GM18870 (cell line): ENCODE data around the gene HPCAL1.

Experiments used
- ATAC-seq: cut with Tn5 transposase; IDR thresholded peaks from one replicate; pipeline ENCODE4 v1.9.1; 2021; ENCODE audit warnings: moderate library complexity; ENCODE audit not compliant: unreplicated experiment

HPCAL1 gene

DNA sequence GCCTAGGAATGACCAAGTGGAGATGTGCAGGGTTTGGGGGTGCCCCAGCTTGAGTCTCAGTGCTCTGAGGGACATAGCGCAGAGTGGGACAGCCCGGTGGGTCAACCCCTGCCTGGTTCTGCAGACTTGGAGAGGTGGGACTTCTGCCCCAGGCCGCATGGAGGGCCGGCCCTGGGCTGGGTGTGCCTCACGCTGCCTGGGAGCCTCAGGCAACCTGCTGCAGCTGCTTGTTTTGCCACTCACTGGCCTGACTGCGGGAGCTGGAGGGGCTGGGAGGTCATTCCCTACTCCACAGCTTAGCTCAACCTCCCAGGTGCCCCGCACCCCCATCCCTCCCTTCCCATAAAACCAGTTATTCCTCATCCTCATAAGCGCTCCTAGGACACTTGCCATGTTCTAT, 112.3 kb downstream of the HPCAL1 start:
- no peak for ATAC-seq

GRCh38 chr2:10415640-10416039, 112.9 kb downstream of the HPCAL1 start:
- ATAC-seq, result no peak

- ATAC-seq, result no peak
Measured at GRCh38 chr2:10417551-10418335, 115.0 kb downstream of the HPCAL1 start.

DNA sequence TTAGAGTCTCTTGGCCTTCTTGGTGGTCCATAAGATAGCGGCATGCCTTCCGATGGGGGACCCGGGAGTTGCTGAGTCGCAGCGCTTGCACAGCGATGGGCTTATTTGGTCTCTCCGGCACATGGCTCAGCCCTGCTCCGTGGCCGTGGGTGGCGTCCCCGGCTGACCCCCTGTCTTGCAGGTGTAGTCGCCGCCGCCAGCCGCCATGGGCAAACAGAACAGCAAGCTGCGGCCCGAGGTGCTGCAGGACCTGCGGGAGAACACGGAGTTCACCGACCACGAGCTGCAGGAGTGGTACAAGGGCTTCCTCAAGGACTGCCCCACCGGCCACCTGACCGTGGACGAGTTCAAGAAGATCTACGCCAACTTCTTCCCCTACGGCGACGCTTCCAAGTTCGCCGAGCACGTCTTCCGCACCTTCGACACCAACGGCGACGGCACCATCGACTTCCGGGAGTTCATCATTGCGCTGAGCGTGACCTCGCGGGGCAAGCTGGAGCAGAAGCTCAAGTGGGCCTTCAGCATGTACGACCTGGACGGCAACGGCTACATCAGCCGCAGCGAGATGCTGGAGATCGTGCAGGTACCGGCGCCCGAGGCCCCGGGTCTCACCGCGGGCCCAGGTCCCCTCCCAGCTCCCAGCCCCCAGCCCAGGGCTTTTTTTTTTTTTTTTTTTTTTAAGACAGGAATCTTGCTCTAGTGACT, 117.0 kb downstream of the HPCAL1 start:
- no peak for ATAC-seq

GRCh38 chr2:10422251-10422650, 119.5 kb downstream of the HPCAL1 start:
- ATAC-seq, result no peak

DNA sequence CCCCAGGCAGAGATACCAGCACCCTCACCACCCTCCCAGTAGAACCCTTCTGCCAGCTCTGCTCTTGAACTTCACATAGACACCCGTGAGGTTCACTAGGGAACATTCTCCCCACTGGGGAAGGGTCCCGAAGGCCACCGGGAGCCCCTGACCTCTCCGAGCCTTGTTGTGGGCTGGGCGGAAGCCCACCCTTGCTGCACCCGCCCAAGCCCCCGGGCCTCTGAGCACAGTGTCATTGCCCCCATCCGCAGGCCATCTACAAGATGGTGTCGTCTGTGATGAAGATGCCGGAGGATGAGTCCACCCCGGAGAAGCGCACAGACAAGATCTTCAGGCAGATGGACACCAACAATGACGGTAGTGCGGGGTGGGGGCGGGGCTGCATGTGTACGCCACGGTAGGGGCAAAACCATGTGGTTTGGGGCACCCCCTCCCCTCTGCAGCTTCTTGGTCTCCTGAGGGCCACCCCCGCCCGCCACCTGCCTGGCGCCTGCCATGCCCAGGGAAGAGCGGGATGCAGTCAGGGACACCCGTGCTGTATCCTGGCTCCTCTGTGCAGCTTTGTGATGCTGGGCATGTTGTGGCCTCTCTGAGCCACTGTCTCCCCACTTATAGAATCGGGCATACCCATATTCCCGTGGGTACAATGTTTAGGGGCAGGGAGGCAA, 120.2 kb downstream of the HPCAL1 start:
- no peak for ATAC-seq

DNA sequence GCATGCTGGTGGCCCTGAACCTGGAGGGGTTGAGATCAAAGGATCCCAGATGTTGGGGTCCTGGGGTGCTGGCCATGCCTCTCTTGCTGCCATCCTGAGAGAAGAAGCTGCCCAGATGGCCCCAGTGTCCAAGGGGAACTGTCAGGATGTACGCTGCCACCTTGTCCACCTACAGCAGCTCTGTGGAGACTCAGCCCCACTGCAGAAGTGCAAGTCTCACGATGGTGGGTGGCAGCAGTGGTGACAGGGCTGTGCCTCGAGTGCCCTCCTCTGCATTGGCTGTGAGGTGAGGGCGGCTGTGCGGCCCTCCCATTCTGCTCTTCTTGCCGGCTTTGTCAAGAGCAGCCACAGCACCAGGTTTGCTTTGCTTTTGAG, 120.7 kb downstream of the HPCAL1 start:
- ATAC-seq, result no peak

DNA sequence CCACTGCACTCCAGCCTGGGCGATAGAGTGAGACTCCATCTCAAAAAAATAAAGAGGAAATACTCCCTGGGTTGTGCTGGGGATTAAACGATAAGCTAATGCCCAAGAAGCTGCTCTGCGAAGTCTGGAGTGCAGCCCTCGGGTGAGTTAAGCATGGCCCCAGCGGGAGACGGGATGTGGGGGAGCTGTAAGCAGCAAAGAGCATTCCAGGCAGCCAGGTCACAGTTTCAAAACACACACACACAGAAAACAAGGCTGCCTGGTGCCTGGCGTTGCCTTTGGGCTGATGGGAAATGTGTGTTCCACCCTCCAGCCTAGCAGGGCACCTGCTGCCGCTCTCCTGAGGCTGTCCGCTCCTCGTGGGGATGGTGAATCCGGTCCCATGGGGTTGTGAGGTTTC, 121.3 kb downstream of the HPCAL1 start:
- no peak for ATAC-seq

- ATAC-seq, result no peak
Measured at GRCh38 chr2:10424916-10425505, 122.3 kb downstream of the HPCAL1 start.

GRCh38 chr2:10425699-10426098, 123.0 kb downstream of the HPCAL1 start:
- no peak for ATAC-seq

GRCh38 chr2:10426726-10427617, 124.3 kb downstream of the HPCAL1 start:
- ATAC-seq, result no peak

DNA sequence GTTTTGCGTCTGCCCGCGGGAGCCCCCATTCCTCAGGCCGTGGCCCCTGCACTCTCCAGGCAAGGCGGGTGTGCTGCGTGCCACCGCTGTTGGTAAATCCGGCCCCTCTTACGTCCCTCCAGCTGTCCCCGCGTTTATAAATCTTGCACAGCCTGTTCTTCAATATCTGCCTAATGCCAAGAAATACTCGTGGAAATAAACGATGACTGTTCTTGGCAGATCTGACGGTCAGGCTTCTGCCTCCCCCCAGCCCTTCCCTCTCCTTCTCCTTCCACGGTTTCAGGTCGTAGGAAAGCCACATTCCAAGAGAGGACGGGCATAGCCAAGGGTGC, 124.9 kb downstream of the HPCAL1 start:
- no peak for ATAC-seq

GRCh38 chr2:10428355-10428754, 125.7 kb downstream of the HPCAL1 start:
- no peak for ATAC-seq

DNA sequence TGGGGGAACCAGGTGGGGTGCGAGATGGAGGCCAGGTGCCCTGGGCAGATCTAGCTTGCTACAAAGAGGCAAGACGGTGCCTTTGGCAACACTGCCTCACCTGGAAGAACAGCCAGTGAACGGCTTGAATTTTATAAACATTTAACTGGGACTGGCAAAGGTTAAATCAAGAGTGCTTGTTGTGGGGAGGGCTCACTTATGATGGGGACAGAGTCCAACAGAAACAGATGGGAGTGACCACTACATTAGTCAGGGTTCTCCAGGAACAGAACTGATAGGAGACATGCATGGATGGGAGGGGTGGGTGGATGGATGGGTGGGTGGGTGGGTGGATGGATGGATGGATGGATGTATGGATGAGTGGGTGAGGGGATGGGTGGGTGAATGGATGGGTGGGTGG, 126.2 kb downstream of the HPCAL1 start:
- no peak for ATAC-seq

GRCh38 chr2:10430886-10431622, 128.3 kb downstream of the HPCAL1 start:
- ATAC-seq, result no peak

DNA sequence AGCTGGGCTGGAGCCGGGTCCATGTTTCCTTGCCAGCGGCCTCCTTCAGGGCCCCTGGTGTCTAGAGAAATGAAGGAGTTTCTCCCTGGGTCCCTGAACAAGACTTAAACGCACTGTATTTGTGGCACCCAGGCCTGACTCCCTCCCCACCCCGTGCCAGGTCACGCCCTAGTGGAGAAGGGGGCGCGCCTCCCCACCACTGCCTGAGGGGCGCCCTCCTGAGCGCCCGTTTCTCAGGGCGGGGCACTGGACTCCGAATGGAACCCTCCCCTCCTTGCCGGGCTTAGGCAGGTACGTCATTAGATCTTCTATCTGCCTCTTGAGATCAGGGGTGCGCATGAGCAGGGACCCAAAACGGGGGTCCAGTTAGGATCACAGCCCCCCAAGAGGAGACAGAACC, 129.1 kb downstream of the HPCAL1 start:
- no peak for ATAC-seq

GRCh38 chr2:10432311-10433181, 129.8 kb downstream of the HPCAL1 start:
- ATAC-seq, result no peak

DNA sequence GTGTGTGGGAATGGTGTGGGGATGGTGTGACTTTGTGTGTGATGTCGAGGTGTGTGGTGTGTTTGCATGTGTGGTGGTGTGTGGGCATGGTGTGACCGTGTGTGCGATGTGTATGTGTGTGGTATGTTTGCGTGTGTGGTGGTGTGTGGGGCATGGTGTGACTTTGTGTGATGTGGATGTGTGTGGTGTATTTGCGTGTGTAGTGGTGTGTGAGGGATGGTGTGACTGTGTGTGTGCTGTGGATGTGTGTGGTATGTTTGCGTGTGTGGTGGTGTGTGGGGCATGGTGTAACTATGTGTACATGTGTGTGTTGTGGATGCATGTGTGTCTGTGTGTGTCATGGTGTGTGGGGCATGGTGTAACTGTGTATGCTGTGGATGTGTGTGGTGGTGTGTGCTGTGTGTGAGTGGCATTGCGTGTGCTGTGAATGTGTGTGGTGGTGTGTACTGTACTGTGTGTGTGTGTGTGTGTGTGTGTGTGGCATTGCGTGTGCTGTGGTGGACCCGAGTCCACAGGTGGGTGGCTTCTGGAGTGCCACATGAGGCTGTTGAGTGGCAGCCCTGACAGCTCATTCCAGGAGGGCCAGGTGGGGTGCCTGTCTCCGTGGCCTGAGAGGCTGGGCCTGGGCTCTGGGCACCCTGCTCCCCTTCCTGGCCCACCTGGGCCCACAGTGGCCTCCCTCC, 130.7 kb downstream of the HPCAL1 start:
- no peak for ATAC-seq
